T-helper 22 cell (primary cell): Measurements from ENCODE around the gene EIF2B5.
"Not testable (repeated sequence)": the region's sequence is repeated elsewhere in the genome, so short reads cannot be mapped to it uniquely, and the experiment has no call there.

Experiments used
- DNase-seq: peaks from one replicate; pipeline ENCODE4 v3.0.0-alpha.2; 2020; ENCODE audit warnings: low read depth

The EIF2B5 gene

GRCh38 chr3:184145751-184146270, 10.7 kb downstream of the EIF2B5 start:
- DNase-seq, result no peak

GRCh38 chr3:184148076-184148475, 12.9 kb downstream of the EIF2B5 start:
- no peak for DNase-seq

GRCh38 chr3:184149123-184149522, 14.0 kb downstream of the EIF2B5 start:
- no peak for DNase-seq

- not testable (repeated sequence) for DNase-seq
Observed at GRCh38 chr3:184149770-184150169, 14.6 kb downstream of the EIF2B5 start.

GRCh38 chr3:184154885-184155643, 19.9 kb downstream of the EIF2B5 start, which contains the start of gene DVL3:
TSS of gene DVL3 (plus strand) at chr3:184155377. CDS start at chr3:184155636, 259 bp downstream.
- DNase-seq, result peak; percentile 17

GRCh38 chr3:184155644-184156521, 20.7 kb downstream of the EIF2B5 start:
- peak; percentile 19 for DNase-seq

GRCh38 chr3:184156522-184156955, 21.4 kb downstream of the EIF2B5 start:
- DNase-seq, result no peak

- no peak for DNase-seq
Observed at GRCh38 chr3:184157206-184157605, 22.0 kb downstream of the EIF2B5 start.

- DNase-seq, result no peak
Observed at GRCh38 chr3:184158404-184158803, 23.2 kb downstream of the EIF2B5 start.

GRCh38 chr3:184160456-184160855, 25.3 kb downstream of the EIF2B5 start:
- no peak for DNase-seq

GRCh38 chr3:184162571-184163070, 27.5 kb downstream of the EIF2B5 start:
- DNase-seq, result not testable (repeated sequence)

GRCh38 chr3:184164648-184165330, 29.6 kb downstream of the EIF2B5 start:
- no peak for DNase-seq

GRCh38 chr3:184165543-184165942, 30.4 kb downstream of the EIF2B5 start:
- DNase-seq, result no peak

GRCh38 chr3:184166671-184167070, 31.5 kb downstream of the EIF2B5 start:
- no peak for DNase-seq

- DNase-seq, result no peak
Observed at GRCh38 chr3:184167786-184168185, 32.6 kb downstream of the EIF2B5 start.

GRCh38 chr3:184168363-184169120, 33.4 kb downstream of the EIF2B5 start:
- DNase-seq, result no peak

GRCh38 chr3:184169896-184170875, 35.0 kb downstream of the EIF2B5 start:
- DNase-seq, result no peak

GRCh38 chr3:184171562-184171961, 36.4 kb downstream of the EIF2B5 start:
- DNase-seq, result no peak

- no peak for DNase-seq
Observed at GRCh38 chr3:184172681-184173373, 37.7 kb downstream of the EIF2B5 start.
